Uterus (tissue), 4 donors: Measurements from ENCODE around the gene ME1. TPM values are rescaled to one million over a fixed set of nuclear protein-coding genes. Genes with fewer than 3 reads are reported as not detected.

Experiments used
- DNase-seq, 2 donors: peaks; one replicate each; pipeline ENCODE4 v3.0.0-alpha.2; 2019 to 2020
- H3K27ac ChIP-seq, 2 donors: fragments of 200-600 bp; sonication (generic); 1 replicate in 1 of 2; 2 replicates in 1 of 2; pipeline ENCODE4 v1.5.1; 2016 to 2018
- H3K27me3 ChIP-seq, 2 donors: fragments of 200-600 bp; sonication (generic); one replicate each; pipeline ENCODE4 v1.5.1; 2018 to 2019; ENCODE audit warnings: control low read depth in 1 of 2
- H3K36me3 ChIP-seq, 2 donors: fragments of 200-600 bp; sonication (generic); one replicate each; pipeline ENCODE4 v1.5.1; 2019; ENCODE audit warnings: control low read depth in 1 of 2
- H3K4me1 ChIP-seq, 2 donors: fragments of 200-600 bp; sonication (generic); one replicate each; pipeline ENCODE4 v1.5.1; 2018 to 2019; ENCODE audit warnings: control low read depth in 1 of 2
- H3K4me3 ChIP-seq, 2 donors: fragments of 200-600 bp; sonication (generic); 1 replicate in 1 of 2; 2 replicates in 1 of 2; pipeline ENCODE4 v1.5.1; 2018 to 2019; ENCODE audit warnings: mild to moderate bottlenecking in 1 of 2
- H3K9me3 ChIP-seq, 2 donors: fragments of 200-600 bp; sonication (generic); one replicate each; pipeline ENCODE4 v1.5.1; 2019; ENCODE audit warnings: control low read depth in 1 of 2
- POLR2A ChIP-seq, 2 donors: fragments of 450-650 bp; IDR thresholded peaks; one replicate each; pipeline ENCODE4 v1.6.1; 2016; ENCODE audit warnings: antibody characterized with exemption in 2 of 2, mild to moderate bottlenecking in 1 of 2, moderate library complexity in 1 of 2
- intact Hi-C: fragments of 100-400 bp; cut with DNase I; formaldehyde crosslinking; loops from one replicate; pipeline ENCODE4 v1.15.1; 2023; ENCODE audit warnings: low total_unique reads
- total RNA-seq, 4 donors: library from RNA; depleted of rRNA in 3 of 4; stranded (reverse); fragments of >200 nt in 3 of 4; gene quantifications; one replicate each; pipeline versions ENCODE4 v1.1.0 to v1.2.4, GENCODE V29; 2014 to 2023
- TF ChIP-seq, protein P1 (sequence below), 4 experiments: fragments of 200-600 bp in 2 of 4; fragments of 450-650 bp in 2 of 4; sonication (generic) in 2 of 4; IDR thresholded peaks; one replicate each; pipeline ENCODE4 v1.5.1; 2016 to 2019; ENCODE audit warnings: antibody characterized with exemption in 4 of 4, mild to moderate bottlenecking in 2 of 4, moderate library complexity in 1 of 4
- donor health status: DM: yes; HTN: yes; CAD: no.

ME1 gene
- total RNA-seq, 4 donors from 2014 or later, result 1.0 to 18.5 (median 3.2) TPM

DNA sequence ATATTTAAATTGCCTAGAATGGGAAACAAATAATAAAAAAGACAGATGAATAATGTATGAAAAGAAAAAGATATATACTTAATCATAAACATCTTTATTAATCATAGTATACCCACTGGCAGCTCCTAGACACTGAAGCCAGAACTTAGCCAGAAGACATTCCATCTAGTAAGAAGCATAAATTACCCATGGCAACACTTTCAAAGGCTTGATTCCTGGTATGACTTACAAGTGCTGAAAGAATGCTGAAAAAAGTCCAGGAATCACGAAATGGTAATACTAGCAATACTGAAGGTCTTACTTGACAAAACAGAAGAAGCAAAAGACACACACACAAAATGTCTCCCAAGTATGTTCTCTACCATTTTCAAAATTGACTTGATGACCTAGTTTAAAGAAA is 199.7 kb downstream of the ME1 start:
- Histone ChIP-seq H3K36me3 (no peaks in the 10 kb centered on the region), H3K27ac (no peak overlapping the region), H3K27me3 (no peaks in the 10 kb centered on the region), H3K4me3 (no peak overlapping the region), H3K9me3 (no peaks in the 10 kb centered on the region), H3K4me1 (no peaks in the 10 kb centered on the region)
- intact Hi-C loops, result no loop called here
- TF ChIP-seq, protein P1, sequence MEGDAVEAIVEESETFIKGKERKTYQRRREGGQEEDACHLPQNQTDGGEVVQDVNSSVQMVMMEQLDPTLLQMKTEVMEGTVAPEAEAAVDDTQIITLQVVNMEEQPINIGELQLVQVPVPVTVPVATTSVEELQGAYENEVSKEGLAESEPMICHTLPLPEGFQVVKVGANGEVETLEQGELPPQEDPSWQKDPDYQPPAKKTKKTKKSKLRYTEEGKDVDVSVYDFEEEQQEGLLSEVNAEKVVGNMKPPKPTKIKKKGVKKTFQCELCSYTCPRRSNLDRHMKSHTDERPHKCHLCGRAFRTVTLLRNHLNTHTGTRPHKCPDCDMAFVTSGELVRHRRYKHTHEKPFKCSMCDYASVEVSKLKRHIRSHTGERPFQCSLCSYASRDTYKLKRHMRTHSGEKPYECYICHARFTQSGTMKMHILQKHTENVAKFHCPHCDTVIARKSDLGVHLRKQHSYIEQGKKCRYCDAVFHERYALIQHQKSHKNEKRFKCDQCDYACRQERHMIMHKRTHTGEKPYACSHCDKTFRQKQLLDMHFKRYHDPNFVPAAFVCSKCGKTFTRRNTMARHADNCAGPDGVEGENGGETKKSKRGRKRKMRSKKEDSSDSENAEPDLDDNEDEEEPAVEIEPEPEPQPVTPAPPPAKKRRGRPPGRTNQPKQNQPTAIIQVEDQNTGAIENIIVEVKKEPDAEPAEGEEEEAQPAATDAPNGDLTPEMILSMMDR (IDR thresholded peaks at IDR 0.05), result no peak
- no peak for TF ChIP-seq POLR2A (IDR thresholded peaks at IDR 0.05)
- no peak for DNase-seq

DNA sequence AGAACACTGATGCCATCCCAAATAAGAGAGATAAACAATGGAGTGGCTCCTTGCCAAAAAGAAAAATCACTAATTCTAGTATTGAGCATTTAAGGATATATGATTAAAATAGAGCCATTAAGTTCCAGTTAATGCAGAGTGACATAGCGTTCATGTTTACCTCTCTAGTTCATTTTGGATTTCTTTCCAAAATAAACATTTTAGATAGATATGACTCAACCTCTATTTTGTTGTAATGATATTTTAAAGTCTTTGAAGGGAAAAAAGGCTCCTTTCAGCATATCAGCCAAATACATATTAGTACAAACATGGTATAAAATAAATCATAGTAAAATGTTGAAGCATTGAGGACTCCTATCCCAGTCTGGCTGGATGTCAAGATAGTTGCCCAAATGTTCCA is 204.3 kb downstream of the ME1 start:
- intact Hi-C loops, result loop anchor here (10.0 kb wide), 1 partner anchor 288 kb away; the partner anchor contains the start of gene PRSS35
- TF ChIP-seq, protein P1 (IDR thresholded peaks at IDR 0.05), result no peak
- no peak for TF ChIP-seq POLR2A (IDR thresholded peaks at IDR 0.05)
- no peaks in the 10 kb centered on the region for H3K9me3 ChIP-seq
- H3K4me3 ChIP-seq, result no peak overlapping the region
- H3K27ac ChIP-seq, result no peak overlapping the region
- H3K27me3 ChIP-seq, result no peaks in the 10 kb centered on the region
- DNase-seq, result no peak
- H3K36me3 ChIP-seq, result no peaks in the 10 kb centered on the region
- H3K4me1 ChIP-seq, result no peaks in the 10 kb centered on the region

DNA sequence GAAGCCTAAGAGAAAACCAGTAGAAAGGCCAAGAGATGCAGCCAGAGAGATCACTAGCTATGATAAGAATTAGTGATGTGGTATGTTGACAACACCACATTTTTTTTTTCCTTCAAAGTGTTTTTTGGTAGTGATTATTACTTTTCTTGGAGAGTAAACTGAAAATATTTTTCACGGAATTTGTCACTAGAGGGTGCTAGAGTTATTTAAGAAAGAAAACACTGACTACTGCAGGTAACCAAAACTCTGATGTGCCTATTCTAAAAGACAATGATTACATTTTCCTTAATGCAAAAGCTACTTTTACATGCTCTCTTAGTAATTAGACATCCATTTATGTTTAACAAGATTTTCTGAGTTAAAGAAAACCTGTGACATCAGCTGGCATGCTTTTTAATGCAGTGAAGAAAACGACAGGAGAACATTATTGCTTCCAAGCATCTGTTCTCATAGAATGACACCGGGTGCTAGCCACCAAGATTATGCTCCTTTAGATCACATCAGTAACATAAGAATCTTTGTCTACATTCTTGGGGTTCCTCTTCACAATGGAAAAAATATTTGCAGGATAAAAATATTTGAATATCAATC is 208.9 kb downstream of the ME1 start:
- H3K27ac ChIP-seq, result no peak overlapping the region
- intact Hi-C loops, result loop anchor here (10.0 kb wide), 1 partner anchor 293 kb away; the partner anchor contains the start of gene PRSS35
- H3K27me3 ChIP-seq, result no peaks in the 10 kb centered on the region
- DNase-seq, result no peak
- TF ChIP-seq POLR2A (IDR thresholded peaks at IDR 0.05), result no peak
- TF ChIP-seq, protein P1 (IDR thresholded peaks at IDR 0.05), result peak; percentile 11 to 44 (median 39)
- no peaks in the 10 kb centered on the region for H3K4me1 ChIP-seq
- no peaks in the 10 kb centered on the region for H3K9me3 ChIP-seq
- no peak overlapping the region for H3K4me3 ChIP-seq
- no peaks in the 10 kb centered on the region for H3K36me3 ChIP-seq

DNA sequence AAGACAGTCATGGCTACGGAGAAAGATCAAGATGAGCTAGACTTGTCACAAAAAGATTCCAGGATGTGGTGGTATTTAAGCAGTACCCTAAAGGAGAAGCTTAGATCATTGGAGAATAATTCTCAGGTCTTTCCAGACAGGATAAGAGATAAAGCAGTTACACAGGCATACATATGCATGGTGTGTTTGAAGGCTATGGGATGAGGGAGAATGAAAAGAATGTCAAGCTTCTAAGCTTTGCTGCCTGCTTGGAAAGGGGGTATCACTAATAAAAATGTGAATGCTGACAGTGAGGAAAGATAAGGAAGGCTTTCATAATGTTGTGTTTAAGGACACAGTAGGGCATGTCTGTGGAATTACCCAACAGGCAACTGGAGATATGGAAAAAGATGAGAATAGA is 209.6 kb downstream of the ME1 start:
- Histone ChIP-seq H3K27me3 (no peaks in the 10 kb centered on the region), H3K27ac (no peak overlapping the region), H3K9me3 (no peaks in the 10 kb centered on the region), H3K36me3 (no peaks in the 10 kb centered on the region), H3K4me1 (no peaks in the 10 kb centered on the region), H3K4me3 (no peak overlapping the region)
- intact Hi-C loops, result loop anchor here (10.0 kb wide), 1 partner anchor 294 kb away; the partner anchor contains the start of gene PRSS35
- no peak for DNase-seq
- no peak for TF ChIP-seq POLR2A (IDR thresholded peaks at IDR 0.05)
- TF ChIP-seq, protein P1 (IDR thresholded peaks at IDR 0.05), result no peak

DNA sequence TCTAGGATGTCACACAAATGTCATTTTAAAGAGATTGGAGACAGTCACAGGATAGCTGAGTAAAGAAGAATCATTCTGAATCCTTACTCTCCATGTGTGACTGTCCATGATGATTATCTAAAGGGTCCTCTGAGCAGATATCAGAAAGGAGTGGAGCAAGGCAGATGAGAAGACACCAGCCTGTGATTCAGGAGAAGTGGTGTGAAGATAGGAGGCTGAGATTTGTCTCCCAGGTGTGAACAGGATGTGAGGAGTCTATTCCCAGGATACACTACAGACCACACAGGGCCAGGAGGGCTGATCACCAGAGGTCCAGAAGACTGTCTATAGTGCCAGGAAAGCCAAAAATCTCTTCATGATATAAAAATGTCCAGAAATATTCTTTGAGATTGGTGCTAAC is 210.7 kb downstream of the ME1 start:
- no peak overlapping the region for H3K4me3 ChIP-seq
- intact Hi-C loops, result loop anchor here (10.0 kb wide), 1 partner anchor 295 kb away; the partner anchor contains the start of gene PRSS35

More for the DNA sequence above, 210.7 kb downstream of the ME1 start:
- no peaks in the 10 kb centered on the region for H3K27me3 ChIP-seq
- no peak for TF ChIP-seq POLR2A (IDR thresholded peaks at IDR 0.05)
- TF ChIP-seq, protein P1 (IDR thresholded peaks at IDR 0.05), result no peak
- no peak overlapping the region for H3K27ac ChIP-seq
- H3K9me3 ChIP-seq, result no peaks in the 10 kb centered on the region
- H3K36me3 ChIP-seq, result no peaks in the 10 kb centered on the region
- H3K4me1 ChIP-seq, result no peaks in the 10 kb centered on the region
- no peak for DNase-seq
